GM21526 (cell line): ENCODE measurements around the gene DBX2.
"Not testable (repeated sequence)": the region's sequence is repeated elsewhere in the genome, so short reads cannot be mapped to it uniquely, and the experiment has no call there.

Experiments
- ATAC-seq: cut with Tn5 transposase; IDR thresholded peaks from one replicate; pipeline ENCODE4 v1.9.1; 2021; ENCODE audit warnings: moderate library complexity; ENCODE audit not compliant: unreplicated experiment, low FRiP score

Gene DBX2

GRCh38 chr12:45012749-45013148 is 38.1 kb downstream of the DBX2 start:
- no peak for ATAC-seq

GRCh38 chr12:45010059-45010458 is 40.8 kb downstream of the DBX2 start:
- no peak for ATAC-seq

GRCh38 chr12:45008211-45008610 is 42.7 kb downstream of the DBX2 start:
- no peak for ATAC-seq

GRCh38 chr12:44999355-44999754 is 51.5 kb downstream of the DBX2 start:
- no peak for ATAC-seq

GRCh38 chr12:44993161-44993560 is 57.7 kb downstream of the DBX2 start:
- ATAC-seq, result no peak

- ATAC-seq, result not testable (repeated sequence)
Measured at GRCh38 chr12:44984863-44985262, 66.0 kb downstream of the DBX2 start.

- ATAC-seq, result no peak
Measured at GRCh38 chr12:44979918-44980317, 71.0 kb downstream of the DBX2 start.

GRCh38 chr12:44976246-44976645 is 74.7 kb downstream of the DBX2 start:
- no peak for ATAC-seq

GRCh38 chr12:44972746-44973421 is 78.0 kb downstream of the DBX2 start:
- no peak for ATAC-seq

GRCh38 chr12:44968965-44969364 is 81.9 kb downstream of the DBX2 start:
- ATAC-seq, result no peak
